Measurements from ENCODE around the gene WLS.

- no peak for TF ChIP-seq RAD21 (conservative IDR thresholded peaks at IDR 0.05)
- no peak for TF ChIP-seq CTCF (IDR thresholded peaks at IDR 0.05; ENCODE audit: poor library complexity, severe bottlenecking)
- TF ChIP-seq TAF1 (IDR thresholded peaks at IDR 0.05; ENCODE audit: low read depth): no peak
- TF ChIP-seq SMC3 (conservative IDR thresholded peaks at IDR 0.05; ENCODE audit: poor library complexity): no peak
- TF ChIP-seq MXI1 (conservative IDR thresholded peaks at IDR 0.05; ENCODE audit: poor library complexity, severe bottlenecking): no peak
Measured at GRCh38 chr1:68213843-68214242, 18.5 kb downstream of the WLS start.

Measured in neural cell (in vitro differentiated cells).